Lung (tissue), 12 donors: ENCODE results near the gene ALG8. TPM values are rescaled to one million over a fixed set of nuclear protein-coding genes. Genes with fewer than 3 reads are reported as not detected.
"Not testable (repeated sequence)": the region's sequence is repeated elsewhere in the genome, so short reads cannot be mapped to it uniquely, and the experiment has no call there.

Experiments used
- ATAC-seq: fragments of 200-7000 bp; cut with Tn5 transposase; one replicate; pipeline ENCODE4 v1.9.1; 2020; ENCODE audit warnings: moderate number of reproducible peaks; ENCODE audit not compliant: insufficient read depth, low FRiP score
- DNase-seq, 3 donors: peaks; one replicate each; pipeline ENCODE4 v3.0.0-alpha.2; 2013 to 2017
- H3K27ac ChIP-seq, 2 donors: one replicate each; pipeline ENCODE4 v1.5.1; 2013; ENCODE audit warnings: mild to moderate bottlenecking in 2 of 2, moderate library complexity in 2 of 2, control low read depth in 1 of 2, inconsistent platforms in 1 of 2, low read depth in 1 of 2, low read length in 1 of 2
- H3K27me3 ChIP-seq, 3 donors: one replicate each; pipeline ENCODE4 v1.5.1; 2013; ENCODE audit warnings: low read length in 2 of 3; ENCODE audit not compliant: control insufficient read depth in 3 of 3, insufficient read depth in 3 of 3
- H3K36me3 ChIP-seq, 4 donors: one replicate each; pipeline ENCODE4 v1.5.1; 2013; ENCODE audit warnings: low read length in 4 of 4, mild to moderate bottlenecking in 1 of 4, moderate library complexity in 1 of 4; ENCODE audit not compliant: control insufficient read depth in 4 of 4, insufficient read depth in 4 of 4
- H3K4me1 ChIP-seq, 5 donors: one replicate each; pipeline ENCODE4 v1.5.1; 2013; ENCODE audit warnings: low read length in 5 of 5, mild to moderate bottlenecking in 2 of 5, moderate library complexity in 1 of 5; ENCODE audit not compliant: control insufficient read depth in 5 of 5, insufficient read depth in 5 of 5
- H3K4me3 ChIP-seq: one replicate; pipeline ENCODE4 v1.5.1; 2013; ENCODE audit warnings: mild to moderate bottlenecking, control low read depth, moderate library complexity
- H3K9ac ChIP-seq, 2 donors: one replicate each; pipeline ENCODE4 v1.5.1; 2013; ENCODE audit warnings: low read length in 2 of 2, control low read depth in 1 of 2; ENCODE audit not compliant: insufficient read depth in 1 of 2
- H3K9me3 ChIP-seq, 4 donors: one replicate each; pipeline ENCODE4 v1.5.1; 2013; ENCODE audit warnings: low read length in 3 of 4, mild to moderate bottlenecking in 1 of 4, moderate library complexity in 1 of 4; ENCODE audit not compliant: control insufficient read depth in 4 of 4, insufficient read depth in 3 of 4
- CTCF ChIP-seq: IDR thresholded peaks from 2 replicates; pipeline ENCODE4 v1.5.1; 2012; ENCODE audit warnings: mild to moderate bottlenecking; ENCODE audit errors: control extremely low read depth, extremely low read depth
- WGBS, 2 donors: extraction: QIAGEN DNeasy Blood & Tissue Kit; methylation state at CpG; one replicate each; pipeline ENCODE4 v1.1.7; 2013; 5-methylcytosine and 5-hydroxymethylcytosine counted together
- polyA plus RNA-seq, 2 donors: library from polyadenylated mRNA; stranded (reverse); fragments of 200-250 nt; gene quantifications; one replicate each; pipeline ENCODE4 v1.2.1, GENCODE V29; 2013
- total RNA-seq, 2 donors: library from RNA; depleted of rRNA in 1 of 2; stranded (reverse); fragments of >200 nt in 1 of 2; gene quantifications; one replicate each; pipeline ENCODE4 v1.2.1, GENCODE V29; 2014 to 2021
- donor health status: control.
- donor health status: control.
- donor health status: Bipolar disorder and iron deficiency.
- donor health status: healthy.
- donor health status: DM: yes; HTN: yes; CAD: no.

ALG8 gene
- total and polyA plus RNA-seq, 4 donors: 25.1 to 62.8 (median 35.5) TPM

GRCh38 chr11:78061088-78061920, 78.1 kb downstream of the ALG8 start:
- 56 to 60% methylated on average over 4 of the region's 4 CpGs for WGBS, 2 donors
- H3K4me1 ChIP-seq: peaks cover 0 to 4% (median 0%) of the 10 kb centered on the region in 5 donors
- H3K4me3 ChIP-seq: no peak overlapping the region
- no peak overlapping the region for H3K9ac ChIP-seq
- no peaks in the 10 kb centered on the region for H3K36me3 ChIP-seq
- H3K9me3 ChIP-seq: peaks cover 0 to 2% (median 0%) of the 10 kb centered on the region in 4 donors
- no peak for DNase-seq
- peak overlapping the region in 1 of 2 donors; percentile 70 for H3K27ac ChIP-seq
- ATAC-seq: no peak
- no peaks in the 10 kb centered on the region for H3K27me3 ChIP-seq
- no peak for TF ChIP-seq CTCF

- Histone ChIP-seq H3K9ac (no peak overlapping the region), H3K27ac (no peak overlapping the region), H3K36me3 (no peaks in the 10 kb centered on the region), H3K27me3 (no peaks in the 10 kb centered on the region), H3K4me1 (peaks cover 0 to 4% (median 0%) of the 10 kb centered on the region in 5 donors), H3K4me3 (no peak overlapping the region), H3K9me3 (peaks cover 0 to 2% (median 0%) of the 10 kb centered on the region in 4 donors)
- TF ChIP-seq CTCF: no peak
- WGBS, 2 donors: 96 to 98% methylated on average over 8 of the region's 8 CpGs
- ATAC-seq (no peak), DNase-seq (no peak)
Observed at GRCh38 chr11:78060533-78060932, 78.9 kb downstream of the ALG8 start.

- not testable (repeated sequence) for H3K9me3 ChIP-seq, H3K36me3 ChIP-seq, ATAC-seq, DNase-seq, H3K27me3 ChIP-seq, H3K4me3 ChIP-seq, H3K4me1 ChIP-seq, H3K27ac ChIP-seq, H3K9ac ChIP-seq
- WGBS, 2 donors: 96 to 97% methylated on average over 9 of the region's 9 CpGs
Observed at GRCh38 chr11:78059749-78060328, 79.6 kb downstream of the ALG8 start.

- Histone ChIP-seq H3K27ac (no peak overlapping the region), H3K4me3 (no peak overlapping the region), H3K36me3 (no peaks in the 10 kb centered on the region), H3K9me3 (no peaks in the 10 kb centered on the region), H3K9ac (no peak overlapping the region), H3K27me3 (no peaks in the 10 kb centered on the region), H3K4me1 (peaks cover 0 to 4% (median 0%) of the 10 kb centered on the region in 5 donors)
- no peak for ATAC-seq
- WGBS, 2 donors: 85% methylated on average over 10 of the region's 10 CpGs
- no peak for TF ChIP-seq CTCF
- DNase-seq: no peak
Observed at GRCh38 chr11:78057462-78058055, 81.9 kb downstream of the ALG8 start.
